GM19238 (cell line): Measurements from ENCODE around the gene FAM98A.

Source experiments
- DNase-seq: peaks from one replicate; pipeline ENCODE4 v3.0.0; 2011; ENCODE audit warnings: low spot score; ENCODE audit not compliant: insufficient read length

FAM98A gene

GRCh38 chr2:33597026-33597425, 2.1 kb downstream of the FAM98A start:
- DNase-seq = no peak

- no peak for DNase-seq
These were observed 3.7 kb downstream of the FAM98A start for GRCh38 chr2:33595385-33595784.

GRCh38 chr2:33589444-33589843, 9.7 kb downstream of the FAM98A start:
- no peak for DNase-seq

- DNase-seq = no peak
These were observed 10.9 kb downstream of the FAM98A start for GRCh38 chr2:33588232-33588631.

- DNase-seq = no peak
These were observed 12.3 kb downstream of the FAM98A start for GRCh38 chr2:33586766-33587165.

- no peak for DNase-seq
These were observed 15.7 kb downstream of the FAM98A start for GRCh38 chr2:33583194-33583938.

- no peak for DNase-seq
These were observed 17.2 kb downstream of the FAM98A start for GRCh38 chr2:33581872-33582271.

GRCh38 chr2:33579227-33579626, 19.9 kb downstream of the FAM98A start:
- no peak for DNase-seq

GRCh38 chr2:33577668-33578067, 21.4 kb downstream of the FAM98A start:
- no peak for DNase-seq

- no peak for DNase-seq
These were observed 22.0 kb downstream of the FAM98A start for GRCh38 chr2:33577084-33577483.

GRCh38 chr2:33573657-33574056, 25.4 kb downstream of the FAM98A start:
- DNase-seq = no peak

- DNase-seq = no peak
These were observed 28.4 kb downstream of the FAM98A start for GRCh38 chr2:33570681-33571080.

GRCh38 chr2:33561872-33562271, 37.2 kb downstream of the FAM98A start:
- no peak for DNase-seq

GRCh38 chr2:33560017-33560416, 39.1 kb downstream of the FAM98A start:
- no peak for DNase-seq

- DNase-seq = no peak
These were observed 39.8 kb downstream of the FAM98A start for GRCh38 chr2:33559328-33559727.

- no peak for DNase-seq
These were observed 43.4 kb downstream of the FAM98A start for GRCh38 chr2:33555681-33556080.

- no peak for DNase-seq
These were observed 46.2 kb downstream of the FAM98A start for GRCh38 chr2:33552758-33553461.

- DNase-seq = no peak
These were observed 48.9 kb downstream of the FAM98A start for GRCh38 chr2:33550206-33550605.

- no peak for DNase-seq
These were observed 57.9 kb downstream of the FAM98A start for GRCh38 chr2:33541243-33541642.

- DNase-seq = no peak
These were observed 63.7 kb downstream of the FAM98A start for GRCh38 chr2:33535421-33535820.
